Parathyroid adenoma (tissue), 2 donors: ENCODE measurements around the gene KCNQ1.

ENCODE experiments used
- H2AFZ ChIP-seq: fragments of 300-600 bp; sonication (generic); one replicate; pipeline ENCODE4 v1.7.0; 2017; ENCODE audit warnings: antibody characterized with exemption, mild to moderate bottlenecking
- H3K27ac ChIP-seq: fragments of 300-600 bp; sonication (generic); one replicate; pipeline ENCODE4 v1.7.0; 2017
- H3K27me3 ChIP-seq: fragments of 300-600 bp; sonication (generic); one replicate; pipeline ENCODE4 v1.7.0; 2017; ENCODE audit warnings: low read length; ENCODE audit not compliant: control insufficient read depth, insufficient read depth
- H3K36me3 ChIP-seq: fragments of 300-600 bp; sonication (generic); one replicate; pipeline ENCODE4 v1.7.0; 2017; ENCODE audit warnings: low read length; ENCODE audit not compliant: control insufficient read depth, insufficient read depth
- H3K4me1 ChIP-seq: fragments of 300-600 bp; sonication (generic); one replicate; pipeline ENCODE4 v1.7.0; 2017; ENCODE audit warnings: control low read depth
- H3K4me2 ChIP-seq: fragments of 300-600 bp; sonication (generic); one replicate; pipeline ENCODE4 v1.7.0; 2017; ENCODE audit warnings: low read length
- H3K4me3 ChIP-seq: fragments of 300-600 bp; sonication (generic); one replicate; pipeline ENCODE4 v1.7.0; 2017; ENCODE audit warnings: low read depth, low read length
- H3K79me2 ChIP-seq: fragments of 300-600 bp; sonication (generic); one replicate; pipeline ENCODE4 v1.7.0; 2017; ENCODE audit warnings: control low read depth
- H3K9ac ChIP-seq: fragments of 300-600 bp; sonication (generic); one replicate; pipeline ENCODE4 v1.7.0; 2017; ENCODE audit warnings: mild to moderate bottlenecking
- H3K9me3 ChIP-seq: fragments of 300-600 bp; sonication (generic); one replicate; pipeline ENCODE4 v1.7.0; 2017; ENCODE audit warnings: low read length; ENCODE audit not compliant: control insufficient read depth
- CTCF ChIP-seq: fragments of 300-600 bp; sonication (generic); IDR thresholded peaks from one replicate; pipeline ENCODE4 v1.7.0; 2017; ENCODE audit warnings: antibody characterized with exemption, mild to moderate bottlenecking
- donor health status: primary hyperparathyroidism.

Gene KCNQ1

GRCh38 chr11:2794046-2794967, 349.5 kb downstream of the KCNQ1 start:
- Histone ChIP-seq H3K4me3 (no peak overlapping the region), H2AFZ (no peak overlapping the region), H3K79me2 (no peaks in the 10 kb centered on the region), H3K4me2 (no peak overlapping the region), H3K4me1 (no peaks in the 10 kb centered on the region), H3K9ac (no peak overlapping the region), H3K27me3 (no peaks in the 10 kb centered on the region), H3K9me3 (no peaks in the 10 kb centered on the region), H3K27ac (no peak overlapping the region), H3K36me3 (no peaks in the 10 kb centered on the region)
- no peak for TF ChIP-seq CTCF

GRCh38 chr11:2794968-2795322, 350.1 kb downstream of the KCNQ1 start:
- no peak overlapping the region for H3K4me3 ChIP-seq
- no peaks in the 10 kb centered on the region for H3K27me3 ChIP-seq
- H3K27ac ChIP-seq, result no peak overlapping the region
- H2AFZ ChIP-seq, result no peak overlapping the region
- no peaks in the 10 kb centered on the region for H3K79me2 ChIP-seq
- H3K4me1 ChIP-seq, result no peaks in the 10 kb centered on the region
- no peak for TF ChIP-seq CTCF
- H3K4me2 ChIP-seq, result no peak overlapping the region
- H3K9me3 ChIP-seq, result no peaks in the 10 kb centered on the region
- H3K9ac ChIP-seq, result no peak overlapping the region
- H3K36me3 ChIP-seq, result no peaks in the 10 kb centered on the region

GRCh38 chr11:2795491-2795991, 350.7 kb downstream of the KCNQ1 start:
- Histone ChIP-seq H3K36me3 (no peaks in the 10 kb centered on the region), H3K9me3 (no peaks in the 10 kb centered on the region), H3K4me2 (no peak overlapping the region), H3K4me1 (no peaks in the 10 kb centered on the region), H3K9ac (no peak overlapping the region), H3K27ac (no peak overlapping the region), H3K79me2 (no peaks in the 10 kb centered on the region), H3K27me3 (no peaks in the 10 kb centered on the region), H3K4me3 (no peak overlapping the region), H2AFZ (no peak overlapping the region)
- TF ChIP-seq CTCF, result no peak

GRCh38 chr11:2796091-2796490, 351.3 kb downstream of the KCNQ1 start:
- Histone ChIP-seq H3K4me2 (no peak overlapping the region), H3K36me3 (no peaks in the 10 kb centered on the region), H3K27ac (no peak overlapping the region), H3K27me3 (no peaks in the 10 kb centered on the region), H3K4me3 (no peak overlapping the region), H3K9ac (no peak overlapping the region), H3K9me3 (no peaks in the 10 kb centered on the region), H3K4me1 (no peaks in the 10 kb centered on the region), H3K79me2 (no peaks in the 10 kb centered on the region), H2AFZ (no peak overlapping the region)
- no peak for TF ChIP-seq CTCF
